NB4 (cell line): ENCODE results near the gene TMEM219.
A peak's percentile ranks its signal among the peaks of the same experiment; 100 is the strongest.

Experiments used
- DNase-seq: peaks from one replicate; pipeline ENCODE4 v3.0.0; 2010; ENCODE audit warnings: low read depth
- H3K4me3 ChIP-seq: one replicate; pipeline ENCODE4 v1.5.1; 2011; ENCODE audit warnings: mild to moderate bottlenecking, low read depth, low read length, moderate library complexity
- MYC ChIP-seq: IDR thresholded peaks from 2 replicates; pipeline ENCODE4 v1.6.1; 2011; ENCODE audit warnings: low read depth, low read length
- POLR2A ChIP-seq: IDR thresholded peaks from 2 replicates; pipeline ENCODE4 v1.6.1; 2011; ENCODE audit warnings: mild to moderate bottlenecking; ENCODE audit not compliant: insufficient read length; ENCODE audit errors: extremely low read depth
- TF ChIP-seq, protein P1 (sequence below): IDR thresholded peaks from 2 replicates; pipeline ENCODE4 v1.6.1; 2011; ENCODE audit warnings: low read depth, low read length
- TF ChIP-seq, protein P2 (sequence below): IDR thresholded peaks from one replicate; pipeline ENCODE4 v1.5.1; 2012; ENCODE audit warnings: low read depth, low read length

TMEM219 gene

DNA sequence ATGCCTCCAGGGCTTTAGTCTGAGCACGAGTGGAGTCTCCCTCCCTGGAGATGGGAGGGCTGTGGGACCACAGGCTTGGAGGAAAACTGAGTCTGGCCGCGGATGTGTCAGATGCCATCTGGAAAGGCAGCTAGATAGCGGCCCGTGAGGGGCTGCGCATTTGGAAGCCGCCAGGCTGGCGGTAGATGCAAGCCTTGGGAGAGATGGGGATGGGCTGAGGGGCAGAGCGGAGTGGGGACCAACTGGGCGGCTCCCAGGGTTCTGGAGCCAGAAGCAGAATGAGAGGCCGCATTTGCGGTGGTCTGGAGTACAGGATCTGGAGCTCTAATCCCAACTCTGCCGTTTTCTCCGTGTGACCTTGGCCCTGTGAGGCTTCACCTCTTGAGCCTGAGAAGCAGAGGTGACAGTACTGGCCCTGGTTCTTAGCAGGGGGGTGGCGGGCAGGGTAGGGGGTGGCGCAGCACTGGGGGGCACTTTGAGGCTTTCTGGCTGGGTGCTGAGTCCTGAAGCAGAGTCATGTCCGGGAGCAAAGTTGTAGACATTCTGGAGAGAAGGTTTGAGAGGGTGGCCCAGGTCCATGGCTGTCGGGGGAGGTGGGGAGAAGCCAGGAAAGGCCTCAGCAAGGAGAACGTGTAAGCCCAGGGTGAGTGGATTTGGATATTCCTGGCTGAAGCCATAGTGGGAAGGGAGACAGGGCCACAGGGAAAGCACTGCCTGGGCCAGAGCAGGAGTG is 40.9 kb downstream of the TMEM219 start:
- TF ChIP-seq, protein P1, sequence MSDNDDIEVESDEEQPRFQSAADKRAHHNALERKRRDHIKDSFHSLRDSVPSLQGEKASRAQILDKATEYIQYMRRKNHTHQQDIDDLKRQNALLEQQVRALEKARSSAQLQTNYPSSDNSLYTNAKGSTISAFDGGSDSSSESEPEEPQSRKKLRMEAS = no peak
- TF ChIP-seq MYC (no peak), POLR2A (no peak)
- TF ChIP-seq, protein P2, sequence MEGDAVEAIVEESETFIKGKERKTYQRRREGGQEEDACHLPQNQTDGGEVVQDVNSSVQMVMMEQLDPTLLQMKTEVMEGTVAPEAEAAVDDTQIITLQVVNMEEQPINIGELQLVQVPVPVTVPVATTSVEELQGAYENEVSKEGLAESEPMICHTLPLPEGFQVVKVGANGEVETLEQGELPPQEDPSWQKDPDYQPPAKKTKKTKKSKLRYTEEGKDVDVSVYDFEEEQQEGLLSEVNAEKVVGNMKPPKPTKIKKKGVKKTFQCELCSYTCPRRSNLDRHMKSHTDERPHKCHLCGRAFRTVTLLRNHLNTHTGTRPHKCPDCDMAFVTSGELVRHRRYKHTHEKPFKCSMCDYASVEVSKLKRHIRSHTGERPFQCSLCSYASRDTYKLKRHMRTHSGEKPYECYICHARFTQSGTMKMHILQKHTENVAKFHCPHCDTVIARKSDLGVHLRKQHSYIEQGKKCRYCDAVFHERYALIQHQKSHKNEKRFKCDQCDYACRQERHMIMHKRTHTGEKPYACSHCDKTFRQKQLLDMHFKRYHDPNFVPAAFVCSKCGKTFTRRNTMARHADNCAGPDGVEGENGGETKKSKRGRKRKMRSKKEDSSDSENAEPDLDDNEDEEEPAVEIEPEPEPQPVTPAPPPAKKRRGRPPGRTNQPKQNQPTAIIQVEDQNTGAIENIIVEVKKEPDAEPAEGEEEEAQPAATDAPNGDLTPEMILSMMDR = no peak
- no peak overlapping the region for H3K4me3 ChIP-seq
- DNase-seq = no peak

GRCh38 chr16:30003670-30004423 is 42.0 kb downstream of the TMEM219 start:
- no peak overlapping the region for H3K4me3 ChIP-seq
- DNase-seq = no peak
- TF ChIP-seq MYC (no peak), POLR2A (no peak)
- TF ChIP-seq, protein P1 = no peak
- TF ChIP-seq, protein P2 = no peak

- TF ChIP-seq, protein P1 = no peak
- TF ChIP-seq POLR2A (no peak), MYC (no peak)
- TF ChIP-seq, protein P2 = no peak
- DNase-seq = no peak
- H3K4me3 ChIP-seq = no peak overlapping the region
These were observed 42.5 kb downstream of the TMEM219 start for GRCh38 chr16:30004424-30004776.

DNA sequence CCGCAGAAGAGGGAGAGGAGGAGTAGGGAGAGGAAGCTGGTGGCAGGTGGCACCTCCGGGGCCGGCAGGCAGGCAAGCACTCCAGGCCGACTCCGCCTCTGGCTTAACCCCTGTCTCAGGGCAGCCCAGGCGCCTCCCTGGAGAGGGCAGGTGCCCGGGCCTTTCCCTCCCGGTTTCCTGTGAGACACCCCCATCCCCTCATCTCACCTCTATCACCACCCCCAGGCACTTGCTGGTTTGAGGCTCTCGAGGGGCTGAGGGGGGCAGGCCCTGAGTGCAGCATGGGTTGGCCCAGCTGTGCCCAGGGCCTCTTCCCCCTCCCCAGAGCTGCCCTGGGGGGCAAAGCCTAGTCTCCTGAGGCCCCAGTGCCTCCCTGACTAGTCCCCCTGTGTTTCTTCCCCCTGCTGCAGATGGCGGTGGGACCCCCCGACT is 42.9 kb downstream of the TMEM219 start:
- TF ChIP-seq, protein P1 = no peak
- TF ChIP-seq MYC (no peak), POLR2A (no peak)
- TF ChIP-seq, protein P2 = no peak
- DNase-seq = no peak
- H3K4me3 ChIP-seq = no peak overlapping the region

DNA sequence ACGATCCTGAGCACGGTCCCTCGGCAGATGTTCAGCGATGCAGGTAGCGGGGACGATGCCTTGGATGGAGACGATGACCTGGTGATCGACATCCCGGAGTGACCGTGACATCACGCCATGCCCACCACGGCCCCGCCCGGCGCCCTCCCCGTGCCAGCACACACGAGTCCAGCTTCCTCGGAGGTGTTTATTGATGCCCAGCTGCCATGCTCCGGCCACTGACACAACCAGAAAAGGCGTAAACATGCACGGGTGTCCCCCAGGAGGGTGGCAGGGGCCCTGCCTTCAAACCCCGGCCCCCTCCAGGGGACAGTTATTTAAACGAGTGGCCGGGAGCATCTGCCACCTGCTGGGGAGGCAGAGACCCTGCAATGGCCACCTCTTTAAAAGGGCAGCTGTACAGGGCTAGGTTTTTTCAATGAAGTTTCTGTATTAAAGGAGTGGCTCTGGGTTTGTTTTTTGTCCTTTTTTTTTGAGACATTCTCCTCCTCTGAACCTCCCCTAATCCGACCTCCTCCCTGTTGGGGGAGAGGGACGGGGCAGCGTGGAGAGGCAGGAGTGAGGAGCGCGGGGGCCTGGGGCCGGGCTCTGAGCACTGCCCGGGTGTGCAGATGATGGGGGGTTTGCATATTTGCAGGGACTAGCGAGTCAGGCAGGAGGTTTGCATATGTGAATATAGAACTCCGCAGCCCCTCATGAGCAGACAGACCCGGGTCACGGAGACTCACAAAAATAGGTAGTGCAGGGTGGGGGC is 43.6 kb downstream of the TMEM219 start:
- H3K4me3 ChIP-seq = no peak overlapping the region
- TF ChIP-seq, protein P2 = peak; percentile 75
- no peak for TF ChIP-seq POLR2A
- DNase-seq = peak; percentile 52
